HepG2 (cell line): ENCODE data around the gene P3H4. TPM values are rescaled to one million over a fixed set of nuclear protein-coding genes. Genes with fewer than 3 reads are reported as not detected.
A peak's percentile ranks its signal among the peaks of the same experiment; 100 is the strongest.

Experiments
- ATAC-seq: fragments of 200-7000 bp; cut with Tn5 transposase; 3 replicates; pipeline ENCODE4 v1.9.1; 2020; ENCODE audit warnings: mild to moderate bottlenecking, moderate library complexity
- BruUV-seq: library from RNA; stranded (reverse); fragments of 400-500 nt; replicated peaks from 2 replicates; lab custom pipeline; 2021; lab: Mats Ljungman, UMichigan
- CTCF ChIA-PET: fragments of 300-600 bp; formaldehyde crosslinking; extraction: SDS; loops from one replicate; lab custom pipeline; 2021; ENCODE audit warnings: low total read pairs, inconsistent platforms, low intra/inter-chr PET ratio; lab: Yijun Ruan, JAX
- POLR2A ChIA-PET: fragments of 350-600 bp; sonication (Branson Sonifier 250); formaldehyde crosslinking; loops from one replicate; lab custom pipeline; 2020; ENCODE audit warnings: antibody characterized with exemption, inconsistent platforms; lab: Yijun Ruan, JAX
- DNase-seq: peaks from one replicate; pipeline ENCODE4 v3.0.0-alpha.2; 2015; ENCODE audit warnings: low spot score
- FAIRE-seq: peaks from 3 replicates; lab custom pipeline; 2011; peaks lifted over from hg19 to GRCh38; lab: Jason Lieb, UNC
- H2AFZ ChIP-seq: one replicate; pipeline ENCODE4 v1.6.1; 2011; ENCODE audit warnings: low read length, inconsistent platforms
- H3K27ac ChIP-seq: fragments of 300-600 bp; 3 replicates; pipeline ENCODE4 v1.8.0; 2011; ENCODE audit warnings: mixed run types, mild to moderate bottlenecking, mixed read lengths, low read length, inconsistent platforms; ENCODE audit not compliant: insufficient read depth; ENCODE audit errors: extremely low read length
- H3K27me3 ChIP-seq, 2 experiments: fragments of 200-600 bp in 1 of 2; 2 replicates in 1 of 2; 3 replicates in 1 of 2; pipeline versions ENCODE4 v1.6.0 to v1.8.0; 2011; ENCODE audit warnings: low read length in 2 of 2, mild to moderate bottlenecking in 2 of 2, moderate library complexity in 2 of 2, inconsistent platforms in 1 of 2; ENCODE audit not compliant: insufficient read depth in 2 of 2, control insufficient read depth in 1 of 2
- H3K36me3 ChIP-seq, 2 experiments: fragments of 200-600 bp in 1 of 2; replicated peaks in 1 of 2; 2 replicates in 1 of 2; 3 replicates in 1 of 2; pipeline versions ENCODE4 v1.5.1 to v1.8.0; 2011; ENCODE audit warnings: low read length in 2 of 2, inconsistent platforms in 1 of 2; ENCODE audit not compliant: insufficient read depth in 2 of 2, control insufficient read depth in 1 of 2
- H3K4me1 ChIP-seq: 2 replicates; pipeline ENCODE4 v1.5.1; 2012; ENCODE audit warnings: low read length, inconsistent platforms; ENCODE audit not compliant: insufficient read depth
- H3K4me2 ChIP-seq: 2 replicates; pipeline ENCODE4 v1.6.0; 2011; ENCODE audit warnings: low read depth, low read length, inconsistent platforms
- H3K4me3 ChIP-seq, 3 experiments: fragments of 200-600 bp in 1 of 3; sonication (generic), shearing (Covaris generic) in 1 of 3; replicated peaks in 1 of 3; 2 replicates each; pipeline ENCODE4 v1.5.1; 2011 to 2016; ENCODE audit warnings: low read length in 3 of 3, inconsistent platforms in 2 of 3, low read depth in 2 of 3, mild to moderate bottlenecking in 2 of 3, control low read depth in 1 of 3, mixed read lengths in 1 of 3; ENCODE audit not compliant: insufficient read depth in 1 of 3
- H3K79me2 ChIP-seq: one replicate; pipeline ENCODE4 v1.6.1; 2011; ENCODE audit warnings: low read length, inconsistent platforms; ENCODE audit not compliant: insufficient read depth
- H3K9ac ChIP-seq: 2 replicates; pipeline ENCODE4 v1.6.0; 2011; ENCODE audit warnings: mild to moderate bottlenecking, low read depth, low read length, inconsistent platforms; ENCODE audit not compliant: insufficient read depth
- H3K9me3 ChIP-seq: 2 replicates; pipeline ENCODE4 v1.5.1; 2012; ENCODE audit warnings: mild to moderate bottlenecking, low read length
- H4K20me1 ChIP-seq: 2 replicates; pipeline ENCODE4 v1.6.0; 2011; ENCODE audit warnings: inconsistent platforms, mild to moderate bottlenecking, low read length, moderate library complexity; ENCODE audit not compliant: insufficient read depth
- THYN1 ChIP-seq: sonication (generic); formaldehyde crosslinking; IDR thresholded peaks from 2 replicates; pipeline ENCODE4 v1.8.1; 2023; ENCODE audit warnings: low read depth, mild to moderate bottlenecking, moderate library complexity, missing genetic modification reagents, borderline replicate concordance
- WGBS: methylation state at CpG from one replicate; pipeline ENCODE4 v1.1.6; 2017; ENCODE audit warnings: low lambda C conversion rate; 5-methylcytosine and 5-hydroxymethylcytosine counted together
- in situ Hi-C: cut with HindIII; loops from 2 replicates; pipeline ENCODE4 v1.10.0; 2017; ENCODE audit warnings: low pct_unique_long_range_greater_than_20kb; ENCODE audit not compliant: extremely low pct_ligation_motif_present
- intact Hi-C: fragments of 100-400 bp; cut with micrococcal nuclease; formaldehyde crosslinking; loops from one replicate; pipeline ENCODE4 v1.10.0; 2022; ENCODE audit not compliant: unreplicated experiment
- polyA plus RNA-seq, 8 experiments: library from polyadenylated mRNA; depleted of rRNA in 3 of 8; stranded (reverse) in 7 of 8; unstranded in 1 of 8; fragments of >200 nt; fragmentation: Illumina TruSeq in 4 of 8; extraction: Trizol in 4 of 8; gene quantifications; 2 replicates each; pipeline versions ENCODE4 v1.2.1 to v1.2.3, GENCODE V29; 2011 to 2016; ENCODE audit warnings: low read depth in 4 of 8, missing spikeins in 1 of 8, mixed read lengths in 1 of 8; ENCODE audit not compliant: insufficient read depth in 1 of 8
- total RNA-seq, 5 experiments: library from RNA; depleted of rRNA; stranded (reverse); fragments of >200 nt; fragmentation: Illumina TruSeq; extraction: Trizol; gene quantifications; 2 replicates each; pipeline ENCODE4 v1.2.3, GENCODE V29; 2016; ENCODE audit warnings: low read depth in 1 of 5
- TF ChIP-seq, protein P1 (sequence below): sonication (generic); formaldehyde crosslinking; IDR thresholded peaks from 2 replicates; pipeline ENCODE4 v1.5.0; 2020; ENCODE audit warnings: mild to moderate bottlenecking, missing genetic modification reagents
- TF ChIP-seq, protein P2 (sequence below): IDR thresholded peaks from 2 replicates; pipeline ENCODE4 v1.6.1; 2016; ENCODE audit warnings: missing biosample characterization, missing genetic modification reagents, low read depth

The P3H4 gene
- total and polyA plus RNA-seq, 2 of the 13 experiments (the other 11 are each of a cell fraction or from before 2014, with no cell fraction given): 37.1 to 50.6 TPM

DNA sequence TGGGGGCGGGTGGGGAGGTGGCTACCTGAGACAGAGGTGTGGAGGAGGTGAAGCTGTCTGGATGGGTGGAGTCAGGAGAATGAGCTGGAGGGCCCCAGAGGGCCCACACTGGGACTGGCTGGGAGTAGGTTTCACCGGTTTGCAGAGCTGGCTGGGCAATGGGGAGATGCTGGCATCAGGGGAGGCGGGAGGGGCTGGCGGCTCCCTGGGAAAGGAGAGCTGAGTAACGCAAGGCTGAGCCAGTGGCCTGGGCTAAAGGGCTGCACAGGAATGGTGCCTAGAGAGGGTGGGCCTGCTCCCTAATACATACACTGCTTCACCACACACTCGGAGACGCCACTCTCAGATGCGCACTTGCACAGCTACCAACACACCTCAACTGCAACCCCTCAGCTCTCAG is 12.4 kb downstream of the P3H4 start:
- WGBS: 58% methylated on average over 8 of the region's 8 CpGs
- TF ChIP-seq, protein P1, sequence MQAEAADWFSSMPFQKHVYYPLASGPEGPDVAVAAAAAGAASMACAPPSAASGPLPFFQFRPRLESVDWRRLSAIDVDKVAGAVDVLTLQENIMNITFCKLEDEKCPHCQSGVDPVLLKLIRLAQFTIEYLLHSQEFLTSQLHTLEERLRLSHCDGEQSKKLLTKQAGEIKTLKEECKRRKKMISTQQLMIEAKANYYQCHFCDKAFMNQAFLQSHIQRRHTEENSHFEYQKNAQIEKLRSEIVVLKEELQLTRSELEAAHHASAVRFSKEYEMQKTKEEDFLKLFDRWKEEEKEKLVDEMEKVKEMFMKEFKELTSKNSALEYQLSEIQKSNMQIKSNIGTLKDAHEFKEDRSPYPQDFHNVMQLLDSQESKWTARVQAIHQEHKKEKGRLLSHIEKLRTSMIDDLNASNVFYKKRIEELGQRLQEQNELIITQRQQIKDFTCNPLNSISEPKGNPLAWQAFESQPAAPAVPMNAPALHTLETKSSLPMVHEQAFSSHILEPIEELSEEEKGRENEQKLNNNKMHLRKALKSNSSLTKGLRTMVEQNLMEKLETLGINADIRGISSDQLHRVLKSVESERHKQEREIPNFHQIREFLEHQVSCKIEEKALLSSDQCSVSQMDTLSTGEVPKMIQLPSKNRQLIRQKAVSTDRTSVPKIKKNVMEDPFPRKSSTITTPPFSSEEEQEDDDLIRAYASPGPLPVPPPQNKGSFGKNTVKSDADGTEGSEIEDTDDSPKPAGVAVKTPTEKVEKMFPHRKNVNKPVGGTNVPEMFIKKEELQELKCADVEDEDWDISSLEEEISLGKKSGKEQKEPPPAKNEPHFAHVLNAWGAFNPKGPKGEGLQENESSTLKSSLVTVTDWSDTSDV (CRISPR knock-in tag): 0 out of 2 replicates have a peak, but pooled peaks have one; percentile 7
- no peak for TF ChIP-seq THYN1
- TF ChIP-seq, protein P2, sequence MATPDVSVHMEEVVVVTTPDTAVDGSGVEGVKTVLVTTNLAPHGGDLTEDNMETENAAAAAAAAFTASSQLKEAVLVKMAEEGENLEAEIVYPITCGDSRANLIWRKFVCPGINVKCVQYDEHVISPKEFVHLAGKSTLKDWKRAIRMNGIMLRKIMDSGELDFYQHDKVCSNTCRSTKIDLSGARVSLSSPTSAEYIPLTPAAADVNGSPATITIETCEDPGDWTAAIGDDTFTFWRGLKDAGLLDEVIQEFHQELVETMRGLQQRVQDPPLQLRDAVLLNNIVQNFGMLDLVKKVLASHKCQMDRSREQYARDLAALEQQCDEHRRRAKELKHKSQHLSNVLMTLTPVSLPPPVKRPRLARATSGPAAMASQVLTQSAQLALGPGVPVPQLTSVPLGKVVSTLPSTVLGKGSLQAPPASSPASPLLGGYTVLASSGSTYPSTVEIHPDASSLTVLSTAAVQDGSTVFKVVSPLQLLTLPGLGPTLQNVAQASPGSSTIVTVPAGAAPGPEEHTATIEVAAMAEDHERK (CRISPR knock-in tag): no peak
- H3K4me1 ChIP-seq: peaks cover 52% of the 10 kb centered on the region
- no peak for FAIRE-seq
- H3K9me3 ChIP-seq: no peaks in the 10 kb centered on the region
- H3K4me2 ChIP-seq: no peak overlapping the region
- in situ Hi-C loops: no loop called here
- no peak overlapping the region for H3K9ac ChIP-seq
- H4K20me1 ChIP-seq: no peaks in the 10 kb centered on the region
- no peak overlapping the region for H3K27ac ChIP-seq
- POLR2A ChIA-PET: interaction anchor here (0.9 to 7.9 kb wide), 3 partner anchors 14 to 22 kb away, joined by 3 to 86 read pairs (median 6); partner anchors contain the start of gene JUP
- BruUV-seq: no TSS peak
- CTCF ChIA-PET: interaction anchor here (3.8 kb wide), 1 partner anchor 60 kb away, joined by 97 read pairs; no protein-coding TSS in a partner anchor
- H3K27me3 ChIP-seq: no peaks in the 10 kb centered on the region
- no peak for DNase-seq
- no peak for ATAC-seq
- no peak overlapping the region for H3K4me3 ChIP-seq
- H3K79me2 ChIP-seq: no peaks in the 10 kb centered on the region
- intact Hi-C loops: no loop called here
- no peak overlapping the region for H2AFZ ChIP-seq
- H3K36me3 ChIP-seq: peaks cover 0 to 6% of the 10 kb centered on the region in 2 experiments; a peak in 1 of 5 replicates
